ENCODE measurements around the gene TMEM242. TPM values are rescaled to one million over a fixed set of nuclear protein-coding genes. Genes with fewer than 3 reads are reported as not detected.

TMEM242 gene
- total RNA-seq, 1 donor from 2014 or later, result 9.9 TPM

- Histone ChIP-seq H3K4me3 (peak overlapping the region; percentile 17), H3K27ac (peak overlapping the region; percentile 65), H3K9me3 (no peaks in the 10 kb centered on the region), H3K27me3 (no peaks in the 10 kb centered on the region), H3K36me3 (no peaks in the 10 kb centered on the region), H3K4me1 (peaks cover 17% of the 10 kb centered on the region)
- intact Hi-C loops (cut with DNase I), result no loop called here
- no peak for TF ChIP-seq CTCF (IDR thresholded peaks at IDR 0.05)
- DNase-seq (no peak), ATAC-seq (peak; percentile 74)
These were observed 18.2 kb downstream of the TMEM242 start for GRCh38 chr6:157304899-157305663.

GRCh38 chr6:157302736-157303135 lies 20.6 kb downstream of the TMEM242 start:
- ATAC-seq (no peak), DNase-seq (no peak)
- H3K27me3 ChIP-seq, result no peaks in the 10 kb centered on the region
- no peak for TF ChIP-seq CTCF (IDR thresholded peaks at IDR 0.05)
- peaks cover 17% of the 10 kb centered on the region for H3K4me1 ChIP-seq
- intact Hi-C loops (cut with DNase I), result no loop called here
- no peaks in the 10 kb centered on the region for H3K36me3 ChIP-seq
- H3K4me3 ChIP-seq, result no peak overlapping the region
- no peaks in the 10 kb centered on the region for H3K9me3 ChIP-seq
- no peak overlapping the region for H3K27ac ChIP-seq

- no peaks in the 10 kb centered on the region for H3K9me3 ChIP-seq
- H3K36me3 ChIP-seq, result no peaks in the 10 kb centered on the region
- DNase-seq (no peak), ATAC-seq (no peak)
- no peak overlapping the region for H3K4me3 ChIP-seq
- TF ChIP-seq CTCF (IDR thresholded peaks at IDR 0.05), result no peak
- H3K4me1 ChIP-seq, result peaks cover 9% of the 10 kb centered on the region
- intact Hi-C loops (cut with DNase I), result no loop called here
- H3K27ac ChIP-seq, result no peak overlapping the region
- H3K27me3 ChIP-seq, result no peaks in the 10 kb centered on the region
These were observed 22.9 kb downstream of the TMEM242 start for GRCh38 chr6:157300436-157300835.

GRCh38 chr6:157300006-157300405 lies 23.3 kb downstream of the TMEM242 start:
- H3K36me3 ChIP-seq, result no peaks in the 10 kb centered on the region
- no peaks in the 10 kb centered on the region for H3K9me3 ChIP-seq
- DNase-seq (no peak), ATAC-seq (no peak)
- peaks cover 5% of the 10 kb centered on the region for H3K4me1 ChIP-seq
- no peak overlapping the region for H3K27ac ChIP-seq
- no peak overlapping the region for H3K4me3 ChIP-seq
- H3K27me3 ChIP-seq, result no peaks in the 10 kb centered on the region
- intact Hi-C loops (cut with DNase I), result no loop called here
- no peak for TF ChIP-seq CTCF (IDR thresholded peaks at IDR 0.05)

GRCh38 chr6:157298216-157298724 lies 25.0 kb downstream of the TMEM242 start:
- no peak for ATAC-seq
- H3K4me1 ChIP-seq, result no peaks in the 10 kb centered on the region
- H3K27ac ChIP-seq, result no peak overlapping the region
- no peak overlapping the region for H3K4me3 ChIP-seq
- no peaks in the 10 kb centered on the region for H3K27me3 ChIP-seq
- H3K9me3 ChIP-seq, result no peaks in the 10 kb centered on the region
- no peak for DNase-seq
- no peak for TF ChIP-seq CTCF (IDR thresholded peaks at IDR 0.05)
- no peaks in the 10 kb centered on the region for H3K36me3 ChIP-seq
- intact Hi-C loops (cut with DNase I), result no loop called here

Data from upper lobe of right lung (tissue), 1 donor.